Measurements from ENCODE around the gene PRIM2.
"Not testable (repeated sequence)": the region's sequence is repeated elsewhere in the genome, so short reads cannot be mapped to it uniquely, and the experiment has no call there.

Gene PRIM2

DNA sequence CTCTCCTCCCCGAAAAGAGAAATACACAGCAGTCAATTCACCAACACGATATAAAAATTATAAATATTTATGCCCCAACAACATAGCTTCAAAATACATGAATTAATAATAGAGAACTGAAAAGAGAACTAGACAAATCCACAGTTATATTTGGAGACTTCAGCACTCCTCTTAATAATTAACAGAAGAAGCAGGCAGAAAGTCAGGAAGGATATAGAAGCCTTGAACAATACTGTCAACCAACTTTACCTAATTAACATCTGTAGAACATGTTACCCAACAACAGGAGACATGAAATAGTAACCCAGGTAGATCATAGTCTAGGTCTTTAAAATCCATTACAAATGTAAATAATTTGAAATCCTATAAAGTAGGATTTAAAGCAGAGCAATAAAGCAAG is 293.2 kb downstream of the PRIM2 start:
- DNase-seq (ENCODE audit: low spot score), result not testable (repeated sequence)

- DNase-seq (ENCODE audit: low spot score), result not testable (repeated sequence)
Measured at GRCh38 chr6:57618959-57619358, 301.5 kb downstream of the PRIM2 start.

- not testable (repeated sequence) for DNase-seq (ENCODE audit: low spot score)
Measured at GRCh38 chr6:57631773-57632172, 314.3 kb downstream of the PRIM2 start.

GRCh38 chr6:57658526-57658925 is 341.1 kb downstream of the PRIM2 start:
- not testable (repeated sequence) for DNase-seq (ENCODE audit: low spot score)

GRCh38 chr6:57659794-57660193 is 342.4 kb downstream of the PRIM2 start:
- DNase-seq (ENCODE audit: low spot score), result not testable (repeated sequence)

DNA sequence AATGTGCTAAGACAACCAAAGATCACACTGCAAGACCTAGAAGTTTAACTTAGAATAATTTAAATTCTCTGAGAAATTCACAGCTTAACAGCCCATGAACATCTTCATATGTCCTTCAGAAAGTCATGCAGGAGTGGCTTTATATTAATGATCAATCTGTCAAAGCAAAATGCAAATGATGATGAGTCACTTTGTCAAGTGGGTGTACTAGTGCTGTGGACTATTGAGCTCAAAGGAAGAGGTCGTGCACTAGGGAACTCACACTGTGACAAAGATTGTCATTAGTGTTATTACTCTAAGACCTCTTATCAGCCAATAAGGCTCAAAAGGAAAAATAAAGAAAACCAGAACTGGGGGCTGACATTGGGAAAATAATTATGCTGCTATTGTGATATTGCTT is 343.5 kb downstream of the PRIM2 start:
- not testable (repeated sequence) for DNase-seq (ENCODE audit: low spot score)

DNA sequence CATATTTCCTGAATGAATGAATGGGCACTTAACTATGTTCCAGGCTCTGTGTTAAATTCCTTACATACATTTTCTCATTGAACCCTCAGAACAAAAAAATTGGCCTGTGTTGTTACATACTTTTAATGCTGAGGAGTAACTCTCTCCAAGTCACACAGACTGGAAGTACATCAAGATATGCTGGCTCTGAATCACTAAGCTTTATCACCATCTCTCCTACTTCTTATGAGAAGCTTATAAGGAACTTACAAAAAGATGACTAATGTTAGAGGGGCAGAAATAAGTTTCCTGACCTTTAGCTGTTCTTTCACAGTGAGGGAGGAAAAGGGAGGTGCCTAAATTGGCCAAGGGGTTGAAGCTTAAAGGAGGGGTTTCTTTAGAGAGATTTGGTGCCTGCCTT is 350.7 kb downstream of the PRIM2 start:
- not testable (repeated sequence) for DNase-seq (ENCODE audit: low spot score)

DNA sequence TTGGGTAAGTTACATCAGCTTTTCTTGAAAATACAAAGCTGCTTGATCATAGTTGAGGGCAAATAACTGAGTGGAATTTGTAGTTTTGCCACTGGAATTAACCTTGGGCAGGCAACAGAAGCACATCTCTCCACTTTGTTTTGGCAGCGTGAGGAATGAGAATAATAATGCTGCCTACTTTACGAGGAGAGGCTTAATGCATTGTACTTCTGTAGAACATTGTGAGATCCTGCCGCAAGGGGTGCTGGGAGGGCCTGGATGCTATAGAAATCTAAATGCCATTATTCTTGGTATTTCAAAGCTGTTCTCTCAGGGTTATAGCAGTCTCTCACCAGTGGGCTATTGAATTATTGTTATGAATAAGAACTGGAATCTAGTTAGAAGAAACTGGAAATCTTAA is 353.8 kb downstream of the PRIM2 start:
- DNase-seq (ENCODE audit: low spot score), result not testable (repeated sequence)

DNA sequence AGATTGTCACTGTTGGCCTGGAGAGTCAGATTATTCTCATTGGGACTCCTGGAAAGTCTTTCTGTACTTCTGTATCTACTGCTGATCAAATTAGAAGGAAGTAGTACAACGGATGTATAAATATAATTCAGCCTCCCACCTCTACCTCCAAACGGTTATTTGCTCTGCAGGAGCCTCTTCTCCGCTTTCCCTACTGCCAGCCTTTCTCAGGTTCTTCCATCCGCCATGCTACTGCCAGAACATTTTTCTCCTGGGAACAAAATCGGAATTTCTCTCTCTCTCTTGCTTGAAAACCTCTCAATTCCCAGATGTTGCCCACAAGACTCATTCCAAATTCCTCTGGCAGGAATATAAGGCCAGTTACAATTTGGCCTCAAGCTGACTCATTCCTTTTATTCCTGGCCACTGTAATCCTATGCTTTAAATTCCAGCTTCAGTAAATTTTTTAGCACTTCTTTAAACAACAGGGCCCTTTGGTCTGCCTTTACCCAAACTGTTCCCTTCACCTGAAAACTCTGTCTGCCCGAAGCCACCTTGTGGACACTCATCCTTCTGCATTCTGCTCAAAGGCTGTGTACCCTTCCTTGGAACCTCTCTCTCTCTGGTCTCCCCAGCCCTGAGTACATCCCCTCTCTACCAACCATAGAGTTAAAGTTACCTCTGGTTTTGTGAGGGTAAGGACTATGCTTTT is 354.7 kb downstream of the PRIM2 start:
- peak; percentile 38 for DNase-seq (ENCODE audit: low spot score)

GRCh38 chr6:57673281-57673680 is 355.9 kb downstream of the PRIM2 start:
- DNase-seq (ENCODE audit: low spot score), result peak; percentile 39

- not testable (repeated sequence) for DNase-seq (ENCODE audit: low spot score)
Measured at GRCh38 chr6:57675386-57675785, 358.0 kb downstream of the PRIM2 start.

DNA sequence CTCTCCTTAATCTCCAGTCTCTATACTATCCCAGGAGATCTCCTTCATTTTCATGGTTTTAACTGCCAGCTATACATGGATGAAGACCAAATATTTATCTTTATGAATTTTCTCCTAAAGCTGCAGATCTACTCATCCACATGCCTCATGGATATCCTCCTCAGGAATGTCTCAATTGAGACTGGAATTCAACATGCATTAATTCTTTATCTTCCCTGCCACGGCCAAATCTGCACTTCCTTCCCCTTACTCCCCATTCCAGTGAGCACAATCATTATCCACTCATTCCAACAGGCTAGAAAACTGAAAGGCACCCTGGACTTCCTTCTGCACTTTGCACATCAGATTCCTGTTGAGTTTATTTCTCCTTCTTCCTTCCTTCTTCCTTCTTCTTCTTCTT is 379.0 kb downstream of the PRIM2 start:
- not testable (repeated sequence) for DNase-seq (ENCODE audit: low spot score)
